H7 (cell line): Measurements from ENCODE around the gene ZNF835. TPM values are rescaled to one million over a fixed set of nuclear protein-coding genes. Genes with fewer than 3 reads are reported as not detected.
"Not testable (repeated sequence)": the region's sequence is repeated elsewhere in the genome, so short reads cannot be mapped to it uniquely, and the experiment has no call there.

Source experiments
- DNase-seq: peaks from one replicate; pipeline ENCODE4 v3.0.0; 2012
- H3K27me3 ChIP-seq: 2 replicates; pipeline ENCODE4 v1.6.0; 2011; ENCODE audit warnings: mild to moderate bottlenecking, low read length; ENCODE audit not compliant: control insufficient read depth, insufficient read depth
- H3K36me3 ChIP-seq: replicated peaks from 2 replicates; pipeline ENCODE4 v1.5.1; 2011; ENCODE audit warnings: low read length; ENCODE audit not compliant: control insufficient read depth, insufficient read depth
- H3K4me3 ChIP-seq: 2 replicates; pipeline ENCODE4 v1.5.1; 2011; ENCODE audit warnings: low read depth, mild to moderate bottlenecking, control low read depth, low read length, moderate library complexity; ENCODE audit not compliant: insufficient read depth
- total RNA-seq: library from RNA; depleted of rRNA; stranded (reverse); fragments of >200 nt; shearing (Covaris generic); gene quantifications from 2 replicates; pipeline ENCODE4 v1.2.3, GENCODE V29; 2014

Gene ZNF835
- total RNA-seq, 1 experiment from 2014 or later: not detected

DNA sequence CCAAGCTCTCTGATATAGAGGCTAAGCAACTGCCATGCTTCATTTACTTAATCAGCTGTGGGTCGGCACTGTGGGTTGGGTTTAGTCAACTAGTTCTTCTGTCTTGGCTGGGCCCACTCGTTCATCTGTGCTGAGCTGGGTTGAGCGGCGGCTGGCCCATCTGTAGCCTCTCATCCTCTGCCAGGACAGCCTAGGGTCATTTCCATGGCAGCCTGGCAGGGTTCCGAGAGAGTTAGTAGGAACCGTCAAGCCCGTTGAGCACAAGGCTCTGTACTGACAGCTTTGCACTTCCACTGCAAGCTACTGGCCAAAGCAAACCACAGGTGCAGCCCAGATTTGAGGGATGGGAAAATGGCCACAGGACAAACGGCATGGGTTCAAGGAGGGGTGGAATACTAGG lies 6.6 kb upstream of the ZNF835 start:
- Histone ChIP-seq H3K4me3 (no peak overlapping the region), H3K27me3 (no peaks in the 10 kb centered on the region), H3K36me3 (no peaks in the 10 kb centered on the region)
- DNase-seq: no peak

- not testable (repeated sequence) for DNase-seq, H3K36me3 ChIP-seq, H3K27me3 ChIP-seq, H3K4me3 ChIP-seq
Measured at GRCh38 chr19:56672610-56673009, 1.1 kb upstream of the ZNF835 start.

- H3K4me3 ChIP-seq: peak overlapping the region; percentile 8; the same call in 1 of the 2 replicates
- no peaks in the 10 kb centered on the region for H3K36me3 ChIP-seq
- H3K27me3 ChIP-seq: no peaks in the 10 kb centered on the region
- no peak for DNase-seq
Measured at GRCh38 chr19:56670961-56671612, 470 bp downstream of the ZNF835 start.

DNA sequence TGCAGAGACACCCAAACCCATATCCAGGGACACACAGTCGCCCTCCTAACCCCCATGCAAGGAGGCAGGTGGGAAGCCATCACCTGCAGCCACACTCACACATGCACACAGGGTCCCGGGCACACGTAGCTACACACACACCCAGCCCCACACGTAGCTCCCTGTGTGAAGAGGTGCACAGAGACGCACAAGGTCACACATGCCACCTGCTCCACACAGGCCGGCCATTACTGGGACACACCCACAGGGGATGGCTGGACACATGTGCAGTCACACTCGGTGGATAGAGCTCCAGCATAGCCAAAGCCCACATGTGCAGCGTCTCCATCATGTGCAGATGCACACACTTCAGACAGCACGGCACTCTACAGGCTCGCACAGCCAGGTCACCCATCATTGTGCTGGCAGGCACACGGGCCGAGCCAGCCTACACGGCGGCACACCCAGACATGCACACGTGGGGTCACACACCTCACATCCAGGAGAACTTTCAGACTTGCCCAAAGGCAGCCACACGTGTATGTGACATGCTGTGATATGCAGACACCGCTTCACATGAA lies 1.1 kb downstream of the ZNF835 start:
- Histone ChIP-seq H3K36me3 (no peaks in the 10 kb centered on the region), H3K27me3 (no peaks in the 10 kb centered on the region), H3K4me3 (no peak overlapping the region)
- DNase-seq: no peak

- no peaks in the 10 kb centered on the region for H3K27me3 ChIP-seq
- no peak overlapping the region for H3K4me3 ChIP-seq
- H3K36me3 ChIP-seq: no peaks in the 10 kb centered on the region
- DNase-seq: no peak
Measured at GRCh38 chr19:56668676-56669075, 2.9 kb downstream of the ZNF835 start.

GRCh38 chr19:56667311-56667870 lies 4.2 kb downstream of the ZNF835 start:
- DNase-seq: no peak
- no peak overlapping the region for H3K4me3 ChIP-seq
- H3K27me3 ChIP-seq: no peaks in the 10 kb centered on the region
- H3K36me3 ChIP-seq: no peaks in the 10 kb centered on the region

- no peaks in the 10 kb centered on the region for H3K27me3 ChIP-seq
- H3K4me3 ChIP-seq: no peak overlapping the region
- DNase-seq: no peak
- H3K36me3 ChIP-seq: no peaks in the 10 kb centered on the region
Measured at GRCh38 chr19:56664511-56664910, 7.0 kb downstream of the ZNF835 start.

DNA sequence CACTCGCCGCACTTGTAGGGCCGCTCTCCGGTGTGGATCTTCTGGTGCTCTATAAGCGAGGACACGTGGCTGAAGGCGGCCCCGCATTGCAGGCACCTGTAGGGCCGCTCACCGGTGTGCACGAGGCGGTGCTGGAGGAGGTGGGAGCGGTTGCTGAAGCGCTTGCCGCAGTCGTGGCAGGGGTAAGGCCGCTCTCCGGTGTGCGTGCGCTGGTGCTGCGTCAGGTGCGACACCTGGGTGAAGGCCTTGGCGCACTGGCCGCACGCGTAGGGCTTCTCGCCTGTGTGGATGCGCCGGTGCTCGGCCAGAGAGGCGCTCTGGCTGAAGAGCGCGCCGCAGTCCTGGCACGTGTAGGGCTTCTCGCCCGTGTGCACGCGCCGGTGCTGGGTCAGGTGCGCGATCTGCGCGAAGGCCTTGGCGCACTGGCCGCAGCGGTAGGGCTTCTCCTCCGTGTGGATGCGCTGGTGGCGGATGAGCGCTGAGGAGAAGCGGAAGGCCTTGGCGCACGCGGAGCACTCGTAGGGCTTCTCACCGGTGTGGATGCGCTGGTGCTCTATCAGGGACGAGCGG lies 7.5 kb downstream of the ZNF835 start:
- no peak overlapping the region for H3K4me3 ChIP-seq
- H3K27me3 ChIP-seq: no peaks in the 10 kb centered on the region
- peak; percentile 30 for DNase-seq
- H3K36me3 ChIP-seq: no peaks in the 10 kb centered on the region

GRCh38 chr19:56661248-56661647 lies 10.3 kb downstream of the ZNF835 start:
- no peak for DNase-seq
- Histone ChIP-seq H3K36me3 (no peaks in the 10 kb centered on the region), H3K27me3 (no peaks in the 10 kb centered on the region), H3K4me3 (no peak overlapping the region)

DNA sequence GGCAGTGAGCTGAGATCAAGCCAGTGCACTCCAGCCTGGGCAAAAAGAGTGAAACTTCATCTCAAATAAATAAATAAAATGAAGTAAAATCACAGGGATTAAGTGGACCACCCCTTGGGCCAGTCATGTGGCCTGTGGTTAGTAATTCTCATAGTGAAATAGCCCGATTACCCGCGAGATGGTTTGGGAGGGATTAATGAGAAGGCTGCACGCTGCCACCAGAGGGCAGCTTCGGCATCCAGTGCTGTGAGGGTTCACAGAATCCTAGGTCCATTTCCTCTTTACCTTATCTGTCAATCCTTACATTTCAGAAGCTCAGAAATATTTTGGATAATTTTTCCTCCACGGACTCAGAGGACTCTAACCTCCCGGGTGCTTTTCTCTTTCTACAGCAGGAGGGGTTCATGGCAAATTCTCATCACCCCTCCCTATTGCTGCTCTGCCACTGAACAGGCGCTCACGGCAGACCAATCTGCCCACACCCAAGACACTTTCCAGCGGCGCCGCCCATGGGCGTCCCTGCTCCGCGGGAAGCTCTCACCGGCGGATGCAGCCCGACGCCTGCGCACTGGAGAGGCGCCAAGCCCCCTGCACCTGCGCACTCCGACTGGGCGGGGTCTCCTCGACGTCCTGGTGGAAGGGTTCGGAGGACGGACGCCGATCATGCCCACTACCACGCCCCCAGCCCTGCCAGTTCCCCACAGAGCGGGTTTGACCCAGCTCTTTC lies 11.0 kb downstream of the ZNF835 start:
- Histone ChIP-seq H3K27me3 (no peaks in the 10 kb centered on the region), H3K4me3 (no peak overlapping the region), H3K36me3 (no peaks in the 10 kb centered on the region)
- no peak for DNase-seq

GRCh38 chr19:56654151-56654550 lies 17.4 kb downstream of the ZNF835 start:
- Histone ChIP-seq H3K27me3 (no peaks in the 10 kb centered on the region), H3K4me3 (no peak overlapping the region), H3K36me3 (no peaks in the 10 kb centered on the region)
- no peak for DNase-seq

GRCh38 chr19:56643460-56643955 lies 28.0 kb downstream of the ZNF835 start:
- no peak for DNase-seq
- no peaks in the 10 kb centered on the region for H3K27me3 ChIP-seq

GRCh38 chr19:56642711-56643459 lies 28.7 kb downstream of the ZNF835 start, which contains the start of gene SMIM17:
SMIM17 (plus strand) TSS chr19:56643159; CDS start chr19:56645668, 2,509 bp downstream.
- Histone ChIP-seq H3K36me3 (no peaks in the 10 kb centered on the region), H3K4me3 (no peak within 1 kb of the TSS), H3K27me3 (no peaks in the 10 kb centered on the region)
- DNase-seq: peak; percentile 25

More at GRCh38 chr19:56643460-56643955, 28.0 kb downstream of the ZNF835 start:
- no peak overlapping the region for H3K4me3 ChIP-seq
- H3K36me3 ChIP-seq: no peaks in the 10 kb centered on the region

DNA sequence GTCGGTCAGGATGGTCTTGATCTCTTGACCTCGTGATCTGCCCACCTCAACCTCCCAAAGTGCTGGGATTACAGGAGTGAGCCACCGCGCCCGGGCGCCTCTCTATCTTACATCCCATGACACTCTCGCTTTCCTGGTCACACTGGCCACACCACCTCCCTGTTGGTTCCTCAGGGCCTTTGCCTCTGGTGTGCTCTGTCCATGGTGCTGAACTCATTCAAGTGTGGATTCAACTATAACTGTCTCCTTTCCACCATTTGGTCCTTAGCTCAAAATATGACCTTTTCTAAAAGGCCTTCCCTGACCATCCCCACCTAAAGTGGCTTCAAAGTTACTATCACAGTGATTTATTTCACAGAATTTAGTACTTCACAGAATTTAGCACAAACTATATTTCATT lies 32.3 kb downstream of the ZNF835 start:
- H3K4me3 ChIP-seq: no peak overlapping the region
- no peaks in the 10 kb centered on the region for H3K27me3 ChIP-seq
- no peak for DNase-seq
- no peaks in the 10 kb centered on the region for H3K36me3 ChIP-seq
